Measurements from ENCODE around the gene ABLIM2.

ABLIM2 gene

DNA sequence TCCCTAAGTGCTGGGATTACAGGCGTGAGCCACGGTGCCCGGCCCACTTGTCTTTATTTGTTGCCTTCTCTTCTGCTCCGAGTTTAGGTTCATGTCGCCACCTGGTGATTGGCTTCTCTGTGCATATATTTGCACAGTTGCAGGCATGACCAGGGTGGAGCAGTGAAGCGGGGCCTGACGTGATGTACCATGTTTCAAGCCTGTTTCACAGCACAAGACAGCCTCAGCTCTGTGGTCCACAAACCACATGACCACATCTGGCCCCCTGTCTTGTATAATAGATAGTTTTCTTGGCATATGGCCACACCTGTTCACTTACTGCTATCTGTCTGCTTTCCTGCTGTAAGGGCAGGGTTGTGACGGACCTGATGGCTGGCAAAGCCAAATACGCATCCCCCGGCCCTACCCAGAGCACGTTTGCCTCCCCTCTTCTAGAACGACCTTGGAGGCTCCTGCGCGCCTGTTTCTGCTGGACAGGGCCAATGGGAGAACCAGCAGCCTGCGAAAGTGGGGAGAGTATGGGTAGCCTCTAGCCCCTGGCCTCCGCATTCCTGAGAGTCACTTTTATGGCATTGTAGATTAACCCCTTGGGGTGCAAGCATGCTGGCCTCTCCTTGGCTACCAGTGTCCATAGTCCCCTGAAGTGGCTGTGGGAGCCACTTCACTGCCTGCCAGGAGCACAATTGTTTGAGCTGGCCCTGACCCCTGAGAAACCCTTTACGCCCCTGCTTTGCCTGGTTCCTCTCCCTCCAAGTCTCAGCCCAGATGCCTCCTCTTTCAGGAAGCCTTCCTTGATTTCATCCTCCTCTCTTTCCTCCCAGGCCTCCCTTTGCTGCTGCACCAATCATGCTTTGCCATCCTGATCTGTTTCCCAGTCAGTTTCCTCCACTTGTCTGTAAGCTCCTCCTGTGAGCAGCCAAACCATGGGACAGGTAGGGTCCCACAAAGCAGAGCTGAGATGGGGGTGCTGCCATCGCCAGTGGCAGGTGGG, 34.4 kb upstream of the ABLIM2 start:
- DNase-seq: peak; percentile 49

DNA sequence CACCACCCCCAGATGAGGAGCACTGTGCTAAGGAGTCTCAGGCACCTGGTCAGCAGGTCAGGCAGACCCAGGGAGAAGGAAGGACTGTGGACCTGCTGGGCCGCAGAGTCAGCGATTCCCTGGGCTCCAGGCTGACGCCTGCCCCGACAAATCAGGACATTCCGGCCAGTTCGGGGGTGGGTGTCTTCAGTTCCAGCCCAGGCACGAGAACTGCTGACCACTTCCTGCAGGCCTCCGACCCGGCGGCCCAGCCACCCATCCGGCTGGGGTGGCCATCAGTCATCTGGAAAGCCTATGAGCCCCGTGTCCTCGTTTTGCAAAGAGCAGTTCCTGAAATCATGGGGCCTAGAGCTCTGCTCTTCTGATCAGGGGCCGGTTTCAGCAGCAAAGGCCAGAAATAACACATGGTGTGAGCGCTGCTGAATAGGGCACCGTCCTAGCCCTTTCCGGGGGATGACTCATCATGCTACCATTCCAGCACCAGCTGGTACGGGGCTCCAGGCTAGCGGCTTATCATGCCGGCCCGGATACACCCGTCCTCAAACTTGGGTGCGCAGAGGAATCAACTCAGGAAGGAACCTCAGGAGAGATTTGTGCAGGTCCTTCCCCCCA, 32.6 kb upstream of the ABLIM2 start:
- no peak for DNase-seq

DNA sequence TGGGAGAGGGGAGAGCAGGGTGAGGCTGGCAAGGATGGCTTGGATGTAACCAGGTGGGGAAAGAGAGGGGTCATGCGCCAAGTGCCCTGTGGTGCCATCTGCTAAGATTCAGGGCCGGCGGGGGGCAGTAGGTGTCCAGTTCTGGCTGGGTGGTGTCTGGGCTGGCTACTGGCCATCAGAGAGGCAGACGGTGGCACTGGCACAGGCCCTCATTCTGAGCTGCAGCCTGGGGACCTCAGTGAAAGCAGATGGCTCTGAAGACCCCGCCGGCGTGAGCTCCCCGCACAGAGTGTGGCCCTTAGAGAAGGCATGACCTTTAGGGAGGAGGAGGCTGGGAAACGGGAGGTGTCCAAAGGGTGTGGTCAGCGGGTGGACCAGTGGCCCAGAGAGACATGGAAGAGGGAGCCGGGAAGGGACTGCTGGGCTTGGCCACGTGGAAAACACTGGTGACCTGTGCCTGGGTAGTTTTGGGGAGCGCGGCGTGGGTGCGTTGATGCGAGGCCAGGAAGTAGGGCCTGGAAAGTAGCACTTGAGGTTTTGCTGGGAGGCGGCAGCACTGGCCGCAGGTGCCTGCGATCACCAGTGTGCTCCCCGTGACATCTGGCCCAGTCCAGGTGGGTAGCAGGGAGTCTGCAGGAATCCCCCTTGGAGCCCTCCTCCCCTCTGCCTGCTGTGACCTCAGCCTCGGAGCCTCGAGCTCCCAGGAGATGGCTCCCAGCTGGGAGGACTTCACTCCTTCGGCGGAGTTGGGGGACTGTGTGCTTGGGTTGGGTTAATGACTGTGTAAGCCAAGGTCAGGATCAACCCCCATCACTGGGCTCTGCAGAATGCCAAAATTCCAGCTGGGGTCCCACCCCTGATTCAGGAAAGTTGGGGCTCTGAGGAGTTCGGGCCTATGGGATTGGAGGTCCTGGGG, 31.2 kb upstream of the ABLIM2 start:
- DNase-seq: no peak

DNA sequence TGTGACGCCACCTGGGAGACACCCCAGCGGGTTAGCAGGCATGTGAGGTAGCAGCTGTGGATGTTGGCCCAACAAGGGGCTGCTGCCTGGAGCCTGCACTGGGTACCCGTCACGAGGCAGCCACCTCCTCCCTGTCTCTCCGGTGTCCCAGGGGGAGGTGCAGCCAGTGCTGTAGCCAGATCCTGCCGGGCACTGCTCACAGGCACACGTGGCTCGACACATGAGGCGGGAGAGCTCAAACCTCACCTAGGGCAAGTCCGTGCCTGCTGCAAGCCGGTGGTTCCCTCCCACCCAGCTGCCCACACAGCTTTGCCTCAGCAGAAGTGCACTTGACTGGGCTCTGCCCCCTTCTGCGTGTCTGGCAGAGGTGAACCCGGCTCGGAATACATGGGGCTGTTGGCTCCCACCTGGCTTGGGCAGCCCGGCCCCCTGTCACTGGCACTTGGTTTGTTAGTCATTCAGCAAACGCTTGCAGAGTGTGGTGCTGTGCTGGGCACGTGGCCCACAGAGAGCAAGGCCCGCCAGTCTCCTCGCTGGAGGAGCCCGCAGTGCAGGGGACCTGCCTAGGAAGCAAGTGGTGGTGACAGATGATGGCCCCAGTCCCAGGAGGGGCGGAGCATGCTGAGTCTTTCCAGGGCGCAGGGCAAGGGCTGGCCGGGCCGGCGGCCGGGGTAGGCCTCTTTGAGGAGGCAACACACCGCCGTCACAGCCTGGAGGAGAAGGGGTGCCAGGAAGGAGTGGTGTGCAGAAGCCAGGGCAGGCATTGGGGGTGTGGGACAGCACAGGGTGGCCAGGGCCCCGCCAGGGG, 30.3 kb upstream of the ABLIM2 start:
- peak; percentile 43 for DNase-seq

DNA sequence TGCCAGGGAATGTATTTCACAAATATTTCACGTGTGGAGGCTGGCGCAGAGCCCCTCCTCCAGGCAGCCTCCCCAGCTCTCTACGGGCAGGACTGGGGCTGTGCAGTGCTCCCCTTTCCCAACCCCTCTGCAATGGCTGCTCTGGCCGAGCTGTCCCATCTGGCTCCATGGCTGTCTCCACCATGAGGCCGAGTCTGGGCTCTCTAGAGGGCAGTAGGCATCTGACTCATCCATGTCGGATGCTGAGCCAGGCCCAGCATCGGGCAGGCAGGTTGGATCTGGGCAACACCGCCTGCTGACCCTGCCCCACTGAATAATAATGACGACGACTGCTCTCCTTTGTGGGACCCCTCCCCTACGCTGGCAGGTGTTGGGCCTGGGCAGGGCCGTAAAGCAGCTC, 29.5 kb upstream of the ABLIM2 start:
- no peak for DNase-seq

DNA sequence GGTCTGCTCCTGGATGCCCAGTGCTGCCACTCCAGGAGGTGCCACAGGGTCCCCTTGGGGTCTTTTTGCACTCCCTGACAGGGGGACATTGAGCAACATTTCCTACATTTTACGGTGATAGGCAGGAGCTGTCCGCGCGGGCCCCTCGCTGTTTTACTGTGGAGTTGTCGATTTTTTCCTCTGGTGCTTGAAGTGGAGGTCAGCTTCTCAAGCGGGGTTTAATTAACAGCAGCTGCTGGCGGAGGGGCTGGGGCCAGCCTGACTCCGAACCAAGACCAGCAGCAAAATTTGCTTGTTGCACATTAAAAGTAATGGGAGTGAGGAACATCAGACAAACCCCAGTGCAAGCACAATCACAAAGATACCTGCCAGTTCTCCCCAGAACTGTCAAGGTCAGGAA, 27.3 kb upstream of the ABLIM2 start:
- no peak for DNase-seq

DNA sequence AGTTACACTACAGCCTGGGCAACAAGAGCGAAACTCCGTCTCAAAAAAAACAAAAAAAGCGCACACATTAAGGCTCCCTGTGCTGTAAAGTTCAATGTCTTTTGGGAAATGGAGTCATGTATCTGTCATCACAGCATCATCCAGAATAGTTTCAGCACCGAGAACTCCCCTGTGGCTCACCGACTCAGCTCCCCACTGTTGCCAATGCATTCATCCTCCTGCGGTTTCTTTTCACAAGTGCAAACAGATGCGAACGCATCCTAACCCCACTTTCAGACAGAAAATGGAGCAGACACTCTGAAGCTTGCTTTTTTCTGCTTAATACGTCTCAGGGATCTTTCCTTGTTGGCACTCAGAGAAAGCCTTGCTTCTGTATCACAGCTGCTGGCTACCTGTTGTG, 26.7 kb upstream of the ABLIM2 start:
- no peak for DNase-seq

DNA sequence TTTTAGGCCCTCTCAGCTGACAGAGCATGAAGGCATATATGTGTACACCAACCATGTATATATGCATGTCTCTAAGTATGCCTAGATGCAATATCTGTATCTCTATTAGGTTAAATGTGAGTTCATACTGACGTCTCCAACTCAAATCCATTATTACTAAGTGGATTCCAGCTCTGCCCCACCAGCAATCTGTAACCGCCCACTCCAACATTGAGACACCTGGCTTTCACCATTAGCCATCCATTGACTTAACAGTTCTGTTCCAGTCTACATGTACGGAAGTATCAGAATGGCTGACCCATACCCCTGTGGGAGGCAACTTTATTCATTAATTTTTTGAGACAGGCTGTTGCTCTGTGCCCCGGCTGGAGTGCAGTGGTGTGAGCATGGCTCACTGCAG, 25.4 kb upstream of the ABLIM2 start:
- DNase-seq: no peak

DNA sequence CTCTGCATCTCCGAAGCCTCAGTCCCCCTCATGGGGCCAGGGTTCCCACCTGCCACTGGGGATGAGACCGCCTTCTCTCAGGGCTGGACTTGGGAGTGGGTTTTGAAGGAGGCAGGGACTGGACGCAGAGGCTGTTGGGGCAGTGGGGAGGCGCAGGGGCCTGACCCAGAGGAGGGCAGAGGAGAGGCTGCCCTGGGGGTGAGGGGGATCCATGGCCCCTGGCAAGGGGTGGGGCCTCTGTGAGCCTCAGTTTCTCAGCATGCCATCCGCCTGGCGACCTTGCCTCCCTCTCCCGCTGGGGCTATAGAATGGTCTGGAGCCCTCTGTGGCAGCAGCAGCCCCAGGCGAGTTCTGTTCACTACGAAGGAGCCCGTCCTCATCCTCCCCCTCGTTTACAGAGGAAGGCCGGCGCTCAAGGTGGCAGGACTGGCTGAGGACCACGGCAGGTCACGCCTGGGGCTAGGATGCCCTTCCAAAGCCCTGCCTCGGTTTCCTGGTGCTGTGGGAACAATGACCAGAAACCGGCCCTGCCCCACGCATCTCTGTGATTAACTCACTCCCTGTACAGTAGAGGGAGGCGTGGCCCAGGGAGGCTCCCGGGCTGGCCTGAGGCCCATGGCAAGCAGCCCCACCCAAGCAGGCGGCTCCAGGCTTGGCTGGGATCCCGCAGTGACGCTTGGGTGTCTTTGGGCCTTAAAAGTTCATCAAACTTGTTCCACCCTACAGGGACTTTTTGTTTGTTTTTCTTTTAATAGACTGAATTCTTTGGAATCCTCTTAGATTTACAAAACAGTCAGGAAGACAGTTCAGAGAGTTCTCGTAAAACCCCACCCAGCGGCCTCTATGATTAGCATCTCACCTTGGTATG, 24.5 kb upstream of the ABLIM2 start:
- no peak for DNase-seq

DNA sequence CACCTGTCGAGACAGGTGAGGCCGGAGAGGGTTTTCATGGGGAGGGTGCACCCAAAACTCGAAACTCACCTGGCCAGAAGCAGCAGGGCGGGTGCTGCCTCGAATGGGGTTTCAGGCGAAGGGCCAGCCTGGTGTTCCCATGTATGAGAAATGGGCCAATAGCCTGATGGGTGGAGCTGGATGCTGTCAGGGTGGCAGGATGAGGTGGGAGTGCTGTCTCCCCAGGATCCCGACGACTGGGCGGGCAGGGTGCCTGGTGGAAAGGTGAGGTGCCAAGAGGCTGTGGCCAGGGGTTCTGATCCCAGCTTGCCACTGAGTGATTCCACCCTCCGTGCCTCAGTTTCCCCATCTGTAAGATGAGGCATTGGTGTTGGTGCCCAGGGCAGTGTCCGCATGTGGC, 23.7 kb upstream of the ABLIM2 start:
- DNase-seq: no peak

DNA sequence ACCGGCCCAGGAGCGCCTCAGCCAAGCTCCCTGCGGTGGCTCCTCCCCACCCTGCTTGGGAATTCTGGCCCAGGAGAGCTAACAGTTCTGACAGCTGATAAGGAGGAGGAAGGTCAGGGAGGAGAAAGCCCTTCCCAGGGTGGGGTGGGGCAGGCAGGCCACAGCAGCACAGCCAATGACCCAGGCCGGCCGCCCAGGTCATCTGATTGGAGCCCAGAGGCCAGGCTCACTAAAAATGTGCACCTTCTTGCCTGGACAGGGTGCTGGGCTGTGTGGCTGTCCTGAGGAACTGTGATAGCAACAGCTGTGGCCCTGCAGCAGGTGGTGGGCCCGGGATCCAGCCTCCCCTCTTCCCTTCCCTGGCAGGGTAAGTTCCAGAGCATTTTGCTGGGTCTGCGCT, 23.2 kb upstream of the ABLIM2 start:
- no peak for DNase-seq

DNA sequence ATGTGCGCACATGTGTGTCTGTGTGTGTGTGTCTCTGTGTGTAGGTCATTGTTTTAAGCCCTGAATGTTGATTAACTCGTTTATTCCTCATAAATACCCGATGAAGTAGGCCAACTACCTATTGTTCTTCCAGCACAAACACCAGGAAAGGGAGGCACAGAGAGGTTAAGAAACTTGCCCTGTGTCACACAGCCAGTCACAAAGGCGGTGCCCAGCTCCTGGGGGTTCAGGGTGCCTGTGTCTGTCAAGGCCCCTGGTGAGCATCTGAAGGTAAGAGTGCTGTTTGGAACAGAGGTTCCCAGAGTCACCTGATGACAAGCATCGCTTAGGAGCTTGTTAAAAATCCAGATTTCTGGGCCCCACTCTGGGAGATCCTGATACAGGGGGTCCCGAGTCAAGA, 22.5 kb upstream of the ABLIM2 start:
- DNase-seq: no peak

DNA sequence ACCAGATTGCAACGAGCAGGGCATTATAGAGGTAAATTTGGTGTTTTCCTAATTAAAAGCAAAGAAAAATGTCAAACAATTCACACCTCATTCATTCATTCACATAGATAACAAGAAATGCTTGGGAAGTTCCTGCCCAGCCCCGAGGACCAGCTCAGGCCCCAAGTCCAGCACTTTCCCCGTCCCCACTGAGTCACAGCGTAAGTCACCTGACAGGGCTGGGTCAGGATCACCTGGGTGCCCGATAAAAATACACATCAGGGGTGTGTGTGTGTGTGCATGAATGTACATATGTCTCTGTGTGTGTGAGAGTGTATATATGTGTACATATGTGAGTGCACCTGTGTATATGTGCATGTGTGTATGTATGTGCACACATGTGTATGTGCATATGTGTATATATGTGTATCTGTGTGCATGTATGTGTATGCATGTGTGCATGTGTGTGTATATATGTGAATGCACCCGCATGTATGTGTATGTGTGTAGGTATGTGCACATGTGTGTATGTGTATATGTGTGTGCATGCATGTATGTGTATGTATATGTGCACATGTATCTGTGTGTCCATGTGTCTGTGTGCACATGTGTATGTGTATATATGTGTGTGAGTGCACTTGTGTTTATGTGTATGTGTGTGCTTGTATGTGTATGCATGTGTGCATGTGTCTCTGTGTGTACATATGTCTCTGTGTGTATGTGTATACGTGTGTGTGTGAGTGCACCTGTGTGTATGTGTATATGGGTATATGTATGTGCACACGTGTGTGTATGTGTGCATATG, 21.9 kb upstream of the ABLIM2 start:
- no peak for DNase-seq

DNA sequence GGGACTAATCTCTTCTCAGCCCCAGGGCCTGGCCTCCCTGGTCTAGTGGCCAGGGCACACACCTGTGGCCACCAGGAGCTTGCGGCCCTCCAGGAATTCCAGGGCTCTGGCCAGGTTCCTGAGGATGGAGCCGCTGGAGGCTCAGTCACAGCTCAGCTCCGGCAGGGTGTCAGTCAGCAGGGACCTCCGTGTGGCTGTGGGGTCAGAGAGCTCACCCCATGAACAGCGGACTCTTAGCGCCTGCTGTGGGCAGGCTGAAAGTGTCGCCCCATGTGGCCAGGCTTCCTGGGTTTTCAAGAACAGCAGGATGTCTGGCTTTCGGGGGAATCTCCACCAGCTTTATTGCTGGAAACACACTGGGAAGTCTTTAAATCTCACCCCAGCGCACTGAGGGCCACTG, 21.2 kb upstream of the ABLIM2 start:
- DNase-seq: no peak

DNA sequence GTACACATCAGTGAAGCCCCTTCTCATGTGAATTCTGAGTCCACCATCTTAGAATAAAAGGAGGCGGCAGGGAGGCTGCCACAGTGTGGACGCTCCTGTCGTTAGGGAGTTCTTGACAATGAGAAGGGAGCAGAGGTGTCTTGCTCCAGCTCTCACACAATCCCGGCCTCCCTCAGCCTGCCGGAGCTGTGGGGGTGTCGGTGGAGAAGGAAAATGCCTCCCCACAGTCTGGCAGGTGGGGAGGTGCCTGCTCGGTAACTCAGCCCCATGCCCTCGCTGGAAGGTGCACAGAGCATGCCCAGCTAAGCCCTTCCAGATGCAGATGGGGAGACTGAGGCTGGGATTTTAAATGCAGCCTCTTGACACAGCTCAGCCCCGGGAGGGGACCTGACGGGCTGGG, 20.5 kb upstream of the ABLIM2 start:
- no peak for DNase-seq

DNA sequence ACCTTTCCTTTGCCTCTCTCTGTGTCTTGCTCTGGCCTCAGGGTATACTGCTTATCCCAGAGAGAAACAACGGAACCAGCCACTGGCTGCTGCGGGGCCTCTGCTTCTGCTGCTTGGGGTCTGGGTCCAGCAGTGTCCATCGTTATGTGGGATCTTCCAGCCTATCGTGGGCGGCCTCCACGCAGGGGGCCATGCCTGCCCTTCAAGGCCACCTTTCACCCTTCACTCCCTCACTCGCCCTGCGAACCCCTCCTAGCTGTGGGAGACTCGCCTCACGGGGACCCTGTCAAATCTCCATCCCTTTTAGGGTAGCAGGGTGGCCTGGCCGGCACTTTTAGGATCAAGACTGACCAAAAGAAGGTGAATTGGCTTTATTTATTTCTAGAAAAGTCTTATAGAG, 19.3 kb upstream of the ABLIM2 start:
- DNase-seq: no peak

DNA sequence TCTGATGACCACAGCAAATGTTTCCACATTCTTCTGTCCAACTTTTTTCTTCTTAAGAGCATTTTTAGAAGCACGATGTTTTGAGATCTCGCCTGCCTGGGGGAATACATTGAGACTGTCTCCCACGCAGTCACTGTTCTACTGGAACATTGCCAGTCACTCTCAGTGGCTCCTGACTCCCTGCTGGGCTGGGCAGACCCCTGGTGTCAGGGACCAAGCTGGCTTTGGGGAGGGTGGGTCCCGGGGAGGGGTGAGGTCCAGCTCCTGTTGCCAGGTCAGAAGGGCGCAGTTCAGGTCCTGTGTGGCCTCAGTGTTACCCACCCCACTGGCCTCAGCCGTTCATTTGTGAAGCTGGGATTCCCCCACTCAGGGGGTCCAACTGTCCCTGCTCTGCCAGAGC, 18.9 kb upstream of the ABLIM2 start:
- no peak for DNase-seq

DNA sequence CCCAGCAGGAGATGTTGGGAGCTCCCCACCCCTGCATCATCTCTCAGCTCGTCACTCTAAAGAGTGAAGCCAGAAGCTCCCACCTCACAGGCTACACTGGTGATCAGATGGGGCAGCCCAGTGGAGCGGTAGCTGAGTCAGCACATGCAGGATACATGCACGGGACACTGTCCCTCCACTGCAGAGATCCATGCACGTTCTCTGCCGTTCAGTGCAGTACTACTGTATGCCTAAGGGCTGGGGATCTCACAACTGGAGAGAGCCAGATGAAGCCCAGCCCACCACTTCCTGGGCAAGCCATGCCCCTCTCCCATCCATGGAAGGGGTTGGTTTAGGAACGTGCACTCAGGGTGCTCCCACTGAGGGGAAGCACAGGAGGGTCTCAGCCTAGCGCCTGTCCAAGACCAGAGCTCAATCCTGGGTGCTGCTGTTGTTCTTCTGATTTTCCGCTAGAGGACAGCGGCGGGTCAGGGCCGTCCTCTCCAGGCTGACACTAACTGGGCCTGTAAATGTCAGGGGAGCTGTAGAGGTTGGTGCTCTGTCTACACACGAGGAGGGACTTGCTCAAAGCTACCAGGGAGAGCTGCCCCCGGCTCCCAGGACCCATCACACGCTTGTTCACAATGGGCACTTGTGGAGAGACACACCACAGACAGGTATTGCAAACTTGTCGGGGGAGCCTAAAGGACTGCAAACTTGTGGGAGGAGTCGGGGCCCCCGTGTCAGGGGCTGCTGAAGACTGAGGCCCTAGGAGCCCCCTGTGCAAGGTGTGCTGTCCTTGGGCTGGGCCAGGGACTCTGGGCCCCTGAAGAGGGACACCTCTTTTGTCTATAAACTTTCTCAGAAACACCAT, 18.2 kb upstream of the ABLIM2 start:
- DNase-seq: peak; percentile 14

DNA sequence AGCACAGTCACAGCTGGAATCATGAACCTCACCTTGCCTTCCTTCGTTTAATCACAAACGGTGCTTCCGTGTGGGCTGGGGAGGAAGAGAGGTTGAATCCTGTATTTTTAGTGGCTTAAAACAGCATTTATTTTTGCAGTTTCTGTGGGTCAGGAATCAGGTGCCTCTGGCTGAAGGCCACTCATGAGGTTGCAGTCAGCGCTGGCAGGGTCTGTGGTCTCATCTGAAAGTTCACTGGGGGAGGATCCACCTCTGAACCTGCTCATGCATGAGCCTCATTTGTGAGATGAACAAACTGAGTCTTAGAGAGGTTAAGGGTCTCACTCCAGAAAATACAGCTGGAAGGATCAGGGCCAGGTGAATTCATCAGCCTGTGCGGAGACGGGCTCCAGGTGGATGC, 17.1 kb upstream of the ABLIM2 start:
- DNase-seq: no peak

DNA sequence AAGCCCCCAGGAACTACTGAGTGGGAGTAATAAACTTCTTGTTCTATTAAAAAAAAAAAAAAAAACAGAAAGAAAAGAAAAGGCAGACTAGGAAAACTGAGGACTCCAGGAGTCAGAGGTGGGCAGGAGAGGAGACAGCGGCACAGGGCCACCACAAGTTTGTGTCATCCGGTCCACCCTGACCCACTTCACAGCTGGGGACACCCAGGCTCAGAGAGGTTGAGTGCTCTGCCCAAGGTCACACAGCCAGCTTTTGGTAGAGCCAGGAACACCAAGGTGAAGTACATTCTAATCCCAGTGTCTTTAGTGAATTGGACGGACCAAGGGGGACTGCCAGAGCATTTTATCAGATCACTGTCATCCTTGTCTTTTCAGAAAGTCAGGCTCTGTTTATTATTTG, 16.4 kb upstream of the ABLIM2 start:
- DNase-seq: no peak

Data from SHP77 treated with DMSO at 0.1 percent for 48 hours (cell line).